Cerebellar cortex (tissue), 1 donor: ENCODE results near the gene ARL17B.
"Not testable (repeated sequence)": the region's sequence is repeated elsewhere in the genome, so short reads cannot be mapped to it uniquely, and the experiment has no call there.

Experiments
- DNase-seq: peaks from one replicate; pipeline ENCODE4 v3.0.0-alpha.2; 2015; ENCODE audit warnings: low spot score

The ARL17B gene

GRCh38 chr17:46361755-46362154 lies at the start of gene ARL17B:
Gene ARL17B, minus strand, starts transcription at chr17:46361766. Its CDS starts 3,369 bp downstream, at chr17:46358397.
- DNase-seq = not testable (repeated sequence)

GRCh38 chr17:46409864-46410263 lies 48.3 kb upstream of the ARL17B start:
- not testable (repeated sequence) for DNase-seq

GRCh38 chr17:46407155-46407554 lies 45.6 kb upstream of the ARL17B start:
- not testable (repeated sequence) for DNase-seq

GRCh38 chr17:46401033-46401787 lies 39.6 kb upstream of the ARL17B start:
- DNase-seq = not testable (repeated sequence)

- DNase-seq = not testable (repeated sequence)
These were observed 39.0 kb upstream of the ARL17B start for GRCh38 chr17:46400543-46400942.

GRCh38 chr17:46399993-46400392 lies 38.4 kb upstream of the ARL17B start:
- DNase-seq = not testable (repeated sequence)

GRCh38 chr17:46396292-46396691 lies 34.7 kb upstream of the ARL17B start:
- DNase-seq = not testable (repeated sequence)

GRCh38 chr17:46393702-46394101 lies 32.1 kb upstream of the ARL17B start:
- not testable (repeated sequence) for DNase-seq

GRCh38 chr17:46385491-46385890 lies 23.9 kb upstream of the ARL17B start:
- not testable (repeated sequence) for DNase-seq

GRCh38 chr17:46383118-46383517 lies 21.6 kb upstream of the ARL17B start:
- DNase-seq = not testable (repeated sequence)

- DNase-seq = not testable (repeated sequence)
These were observed 11.9 kb upstream of the ARL17B start for GRCh38 chr17:46373418-46373817.

- not testable (repeated sequence) for DNase-seq
These were observed 11.0 kb upstream of the ARL17B start for GRCh38 chr17:46372236-46373229.

GRCh38 chr17:46367520-46367919 lies 6.0 kb upstream of the ARL17B start:
- not testable (repeated sequence) for DNase-seq

GRCh38 chr17:46361145-46361735 lies 326 bp downstream of the ARL17B start:
- DNase-seq = not testable (repeated sequence)

- not testable (repeated sequence) for DNase-seq
These were observed 7.7 kb downstream of the ARL17B start for GRCh38 chr17:46353856-46354255.

GRCh38 chr17:46349060-46349459 lies 12.5 kb downstream of the ARL17B start:
- DNase-seq = not testable (repeated sequence)

- DNase-seq = not testable (repeated sequence)
These were observed 13.2 kb downstream of the ARL17B start for GRCh38 chr17:46348345-46348744.

GRCh38 chr17:46342131-46342530 lies 19.4 kb downstream of the ARL17B start:
- DNase-seq = not testable (repeated sequence)

- DNase-seq = not testable (repeated sequence)
These were observed 20.3 kb downstream of the ARL17B start for GRCh38 chr17:46341220-46341619.

GRCh38 chr17:46294831-46295230 lies 66.7 kb downstream of the ARL17B start, which contains the start of gene LRRC37A:
Gene LRRC37A, plus strand, starts transcription at chr17:46295131. Its CDS starts 3 bp downstream, at chr17:46295134.
- not testable (repeated sequence) for DNase-seq

GRCh38 chr17:46291618-46292017 lies 69.9 kb downstream of the ARL17B start:
- not testable (repeated sequence) for DNase-seq
